ENCODE results near the gene CDK9.
"Not testable (repeated sequence)": the region's sequence is repeated elsewhere in the genome, so short reads cannot be mapped to it uniquely, and the experiment has no call there.

Gene CDK9

GRCh38 chr9:127835991-127836516 is 50.2 kb downstream of the CDK9 start:
- no peak for DNase-seq
- H3K4me3 ChIP-seq (ENCODE audit: low read depth, low read length), result no peak overlapping the region
- no peak for TF ChIP-seq CTCF (IDR thresholded peaks at IDR 0.05; ENCODE audit: low read depth, low read length)
- H3K9me3 ChIP-seq (ENCODE audit: severe bottlenecking), result peaks cover 2% of the 10 kb centered on the region
- no peaks in the 10 kb centered on the region for H3K27me3 ChIP-seq (ENCODE audit: insufficient read depth, low read depth, severe bottlenecking)
- H3K36me3 ChIP-seq, result no peaks in the 10 kb centered on the region
- H3K27ac ChIP-seq, result no peak overlapping the region

- not testable (repeated sequence) for H3K9me3 ChIP-seq (ENCODE audit: severe bottlenecking); H3K27me3 ChIP-seq (ENCODE audit: insufficient read depth, low read depth, severe bottlenecking); DNase-seq; H3K27ac ChIP-seq; H3K36me3 ChIP-seq; H3K4me3 ChIP-seq (ENCODE audit: low read depth, low read length)
Measured at GRCh38 chr9:127836561-127836960, 50.7 kb downstream of the CDK9 start.

GRCh38 chr9:127837346-127837745 is 51.5 kb downstream of the CDK9 start:
- no peak for TF ChIP-seq CTCF (IDR thresholded peaks at IDR 0.05; ENCODE audit: low read depth, low read length)
- H3K27me3 ChIP-seq (ENCODE audit: insufficient read depth, low read depth, severe bottlenecking), result no peaks in the 10 kb centered on the region
- no peak for DNase-seq
- H3K9me3 ChIP-seq (ENCODE audit: severe bottlenecking), result peaks cover 2% of the 10 kb centered on the region
- H3K27ac ChIP-seq, result no peak overlapping the region
- H3K4me3 ChIP-seq (ENCODE audit: low read depth, low read length), result no peak overlapping the region
- H3K36me3 ChIP-seq, result no peaks in the 10 kb centered on the region

- H3K36me3 ChIP-seq, result no peaks in the 10 kb centered on the region
- no peak overlapping the region for H3K27ac ChIP-seq
- H3K27me3 ChIP-seq (ENCODE audit: insufficient read depth, low read depth, severe bottlenecking), result no peaks in the 10 kb centered on the region
- DNase-seq, result no peak
- H3K9me3 ChIP-seq (ENCODE audit: severe bottlenecking), result peaks cover 2% of the 10 kb centered on the region
- no peak overlapping the region for H3K4me3 ChIP-seq (ENCODE audit: low read depth, low read length)
- TF ChIP-seq CTCF (IDR thresholded peaks at IDR 0.05; ENCODE audit: low read depth, low read length), result no peak
Measured at GRCh38 chr9:127838375-127839078, 52.7 kb downstream of the CDK9 start.
